Endothelial cell of umbilical vein (primary cell): ENCODE data around the gene TENM4. TPM values are rescaled to one million over a fixed set of nuclear protein-coding genes. Genes with fewer than 3 reads are reported as not detected.

Experiments
- BruUV-seq: library from RNA; stranded (reverse); fragments of 400-500 nt; replicated peaks from 2 replicates; lab custom pipeline; 2021; lab: Mats Ljungman, UMichigan
- CTCF ChIA-PET: fragments of 300-600, 350-600 bp; sonication (Branson Sonifier 250); formaldehyde crosslinking; loops from one replicate; lab custom pipeline; 2021; ENCODE audit warnings: antibody characterized with exemption, inconsistent platforms; lab: Charles Lee
- POLR2A ChIA-PET: fragments of 300-600, 350-600 bp; sonication (Branson Sonifier 250); formaldehyde crosslinking; loops from one replicate; lab custom pipeline; 2021; ENCODE audit warnings: antibody characterized with exemption, inconsistent platforms; lab: Charles Lee
- DNase-seq: peaks from one replicate; pipeline ENCODE4 v3.0.0-alpha.2; 2011; ENCODE audit warnings: low read depth, low spot score
- FAIRE-seq: peaks from 2 replicates; lab custom pipeline; 2011; peaks lifted over from hg19 to GRCh38; lab: Jason Lieb, UNC
- H2AFZ ChIP-seq: 2 replicates; pipeline ENCODE4 v1.6.0; 2012; ENCODE audit warnings: low read depth, low read length, control low read depth, inconsistent platforms
- H3K27ac ChIP-seq: 2 replicates; pipeline ENCODE4 v1.5.1; 2011; ENCODE audit warnings: low read depth, mild to moderate bottlenecking, control low read depth, low read length, moderate library complexity; ENCODE audit not compliant: insufficient read depth
- H3K27me3 ChIP-seq, 2 experiments: 2 replicates each; pipeline versions ENCODE4 v1.6.0 to v1.6.1; 2011; ENCODE audit warnings: low read length in 2 of 2, mixed read lengths in 1 of 2; ENCODE audit not compliant: control insufficient read depth in 2 of 2, insufficient read depth in 2 of 2
- H3K36me3 ChIP-seq, 2 experiments: 2 replicates in 1 of 2; 3 replicates in 1 of 2; pipeline ENCODE4 v1.5.1; 2011; ENCODE audit warnings: low read length in 2 of 2, mild to moderate bottlenecking in 1 of 2, moderate library complexity in 1 of 2; ENCODE audit not compliant: control insufficient read depth in 2 of 2, insufficient read depth in 2 of 2; ENCODE audit errors: extremely low read depth in 1 of 2
- H3K4me1 ChIP-seq: 3 replicates; pipeline ENCODE4 v1.5.1; 2011; ENCODE audit warnings: mild to moderate bottlenecking, low read length; ENCODE audit not compliant: control insufficient read depth, insufficient read depth; ENCODE audit errors: extremely low read depth
- H3K4me2 ChIP-seq: 2 replicates; pipeline ENCODE4 v1.6.1; 2011; ENCODE audit warnings: low read length, control low read depth, mixed read lengths; ENCODE audit not compliant: insufficient read depth
- H3K4me3 ChIP-seq, 3 experiments: fragments of 200-600 bp in 1 of 3; sonication (generic), shearing (Covaris generic) in 1 of 3; replicated peaks in 1 of 3; 2 replicates each; pipeline ENCODE4 v1.5.1; 2011 to 2016; ENCODE audit warnings: control low read depth in 3 of 3, low read length in 3 of 3, mild to moderate bottlenecking in 2 of 3, inconsistent platforms in 1 of 3, low read depth in 1 of 3, moderate library complexity in 1 of 3; ENCODE audit not compliant: insufficient read depth in 1 of 3
- H3K79me2 ChIP-seq: 2 replicates; pipeline ENCODE4 v1.6.0; 2012; ENCODE audit warnings: low read length, inconsistent platforms; ENCODE audit not compliant: control insufficient read depth, insufficient read depth
- H3K9ac ChIP-seq: replicated peaks from 2 replicates; pipeline ENCODE3; 2011; ENCODE audit warnings: low read length, control low read depth; ENCODE audit not compliant: insufficient read depth; ENCODE audit errors: extremely low read depth
- H3K9me1 ChIP-seq: replicated peaks from 3 replicates; pipeline ENCODE4 v1.6.0; 2011; ENCODE audit warnings: mild to moderate bottlenecking, low read length; ENCODE audit not compliant: control insufficient read depth, insufficient read depth; ENCODE audit errors: extremely low read depth
- H3K9me3 ChIP-seq: replicated peaks from 2 replicates; pipeline ENCODE4 v1.5.1; 2012; ENCODE audit warnings: low read length, inconsistent platforms; ENCODE audit not compliant: control insufficient read depth, insufficient read depth
- H4K20me1 ChIP-seq: replicated peaks from 2 replicates; pipeline ENCODE3; 2011; ENCODE audit warnings: mild to moderate bottlenecking, low read length; ENCODE audit not compliant: control insufficient read depth, insufficient read depth; ENCODE audit errors: extremely low read depth
- CTCF ChIP-seq, 2 donors: IDR thresholded peaks; 1 replicate in 1 of 2; 2 replicates in 1 of 2; pipeline ENCODE4 v1.5.1; 2011; ENCODE audit warnings: low read length in 2 of 2, mild to moderate bottlenecking in 2 of 2, moderate library complexity in 2 of 2, control low read depth in 1 of 2, inconsistent platforms in 1 of 2, low read depth in 1 of 2; ENCODE audit not compliant: insufficient read depth in 1 of 2; ENCODE audit errors: extremely low read depth in 1 of 2
- EZH2 ChIP-seq: IDR thresholded peaks from 2 replicates; pipeline ENCODE4 v1.6.1; 2012; ENCODE audit warnings: borderline replicate concordance, low read depth, mild to moderate bottlenecking, moderate library complexity, low read length, inconsistent platforms; ENCODE audit not compliant: severe bottlenecking
- FOS ChIP-seq: IDR thresholded peaks from 2 replicates; pipeline ENCODE4 v1.6.1; 2011; ENCODE audit warnings: mild to moderate bottlenecking, low read length, moderate library complexity, borderline replicate concordance; ENCODE audit not compliant: insufficient read depth
- GATA2 ChIP-seq: IDR thresholded peaks from 2 replicates; pipeline ENCODE4 v1.7.0; 2011; ENCODE audit warnings: low read depth, mild to moderate bottlenecking, moderate library complexity, mixed read lengths, low read length; ENCODE audit not compliant: insufficient read length, insufficient read depth
- JUN ChIP-seq: IDR thresholded peaks from 2 replicates; pipeline ENCODE4 v1.6.1; 2011; ENCODE audit warnings: borderline replicate concordance, low read depth; ENCODE audit not compliant: insufficient read length, insufficient read depth
- MYC ChIP-seq: IDR thresholded peaks from one replicate; pipeline ENCODE4 v1.6.1; 2011; ENCODE audit warnings: mild to moderate bottlenecking, low read depth, low read length
- POLR2A ChIP-seq: IDR thresholded peaks from 2 replicates; pipeline ENCODE4 v1.6.1; 2012; ENCODE audit warnings: low read depth, mild to moderate bottlenecking, control low read depth, low read length
- POLR2AphosphoS5 ChIP-seq: IDR thresholded peaks from 2 replicates; pipeline ENCODE4 v1.6.1; 2012; ENCODE audit warnings: low read depth, mild to moderate bottlenecking, control low read depth, low read length, moderate library complexity; ENCODE audit not compliant: insufficient read depth
- dilution Hi-C: fragments of 300-500 bp; cut with MboI; formaldehyde crosslinking; loops from one replicate; pipeline ENCODE4 v1.15.0; 2019; ENCODE audit warnings: low sequenced_read_pairs; ENCODE audit not compliant: extremely low pct_ligation_motif_present
- intact Hi-C: fragments of 100-400 bp; cut with micrococcal nuclease; formaldehyde crosslinking; loops from one replicate; pipeline ENCODE4 v1.10.0; 2022
- polyA plus RNA-seq, 4 experiments: library from polyadenylated mRNA; depleted of rRNA in 3 of 4; stranded (reverse) in 3 of 4; unstranded in 1 of 4; fragments of >200 nt; gene quantifications; 2 replicates each; pipeline versions ENCODE4 v1.2.1 to v1.2.3, GENCODE V29; 2011 to 2012; ENCODE audit warnings: missing spikeins in 1 of 4
- total RNA-seq: library from RNA; stranded (reverse); gene quantifications from 2 replicates; pipeline ENCODE4 v1.2.3, GENCODE V29; 2021
- TF ChIP-seq, protein P1 (sequence below): IDR thresholded peaks from 2 replicates; pipeline ENCODE4 v1.6.1; 2011; ENCODE audit not compliant: insufficient read depth, insufficient read length

Gene TENM4
- total and polyA plus RNA-seq, 2 donors (not counting 3 experiments of a cell fraction or from before 2014, with no cell fraction given), result 0.06 to 0.27 TPM

- Histone ChIP-seq H3K27ac (no peak overlapping the region), H2AFZ (no peak overlapping the region), H3K9ac (no peak overlapping the region), H3K9me3 (no peaks in the 10 kb centered on the region), H3K79me2 (no peaks in the 10 kb centered on the region), H3K4me2 (no peak overlapping the region), H3K4me1 (no peaks in the 10 kb centered on the region), H4K20me1 (no peaks in the 10 kb centered on the region), H3K27me3 (no peaks in the 10 kb centered on the region), H3K36me3 (no peaks in the 10 kb centered on the region), H3K9me1 (no peaks in the 10 kb centered on the region), H3K4me3 (no peak overlapping the region)
- BruUV-seq, result no TSS peak
- FAIRE-seq (no peak), DNase-seq (no peak)
- dilution Hi-C loops, result no loop called here
- intact Hi-C loops, result no loop called here
- ChIA-PET CTCF (no interaction called here), POLR2A (no interaction called here)
- TF ChIP-seq CTCF (IDR thresholded peaks at IDR 0.05; ENCODE audit: extremely low read depth in 1 of 2, insufficient read depth in 1 of 2, low read depth in 1 of 2, low read length in 2 of 2), result no peak
- TF ChIP-seq, protein P1, sequence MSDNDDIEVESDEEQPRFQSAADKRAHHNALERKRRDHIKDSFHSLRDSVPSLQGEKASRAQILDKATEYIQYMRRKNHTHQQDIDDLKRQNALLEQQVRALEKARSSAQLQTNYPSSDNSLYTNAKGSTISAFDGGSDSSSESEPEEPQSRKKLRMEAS, result no peak
- TF ChIP-seq POLR2A, result no peak
- TF ChIP-seq MYC, result no peak
- no peak for TF ChIP-seq EZH2
- no peak for TF ChIP-seq POLR2AphosphoS5
- no peak for TF ChIP-seq GATA2
- TF ChIP-seq JUN, result no peak
- TF ChIP-seq FOS, result no peak
These were observed 211.8 kb downstream of the TENM4 start for GRCh38 chr11:79229047-79229446.
